Sigmoid colon (tissue), 7 donors: Measurements from ENCODE around the gene RUNDC3A. TPM values are rescaled to one million over a fixed set of nuclear protein-coding genes. Genes with fewer than 3 reads are reported as not detected.
"Not testable (repeated sequence)": the region's sequence is repeated elsewhere in the genome, so short reads cannot be mapped to it uniquely, and the experiment has no call there.

ENCODE experiments used
- DNase-seq: peaks from one replicate; pipeline ENCODE4 v3.0.0-alpha.2; 2019
- H3K27ac ChIP-seq, 4 donors: fragments of 200-600 bp; sonication (generic); one replicate each; pipeline ENCODE4 v1.5.1; 2016 to 2019; ENCODE audit warnings: mild to moderate bottlenecking in 1 of 4
- H3K27me3 ChIP-seq, 3 donors: fragments of 200-600 bp; sonication (generic); one replicate each; pipeline ENCODE4 v1.5.1; 2019; ENCODE audit warnings: mild to moderate bottlenecking in 1 of 3
- H3K36me3 ChIP-seq, 4 donors: fragments of 200-600 bp; sonication (generic); one replicate each; pipeline ENCODE4 v1.5.1; 2016 to 2019
- H3K4me1 ChIP-seq, 4 donors: fragments of 200-600 bp; sonication (generic); one replicate each; pipeline ENCODE4 v1.5.1; 2017 to 2019
- H3K4me3 ChIP-seq, 4 donors: fragments of 200-600 bp; sonication (generic); one replicate each; pipeline ENCODE4 v1.5.1; 2017 to 2019; ENCODE audit warnings: mild to moderate bottlenecking in 2 of 4, moderate library complexity in 1 of 4
- H3K9me3 ChIP-seq, 4 donors: fragments of 200-600 bp in 3 of 4; sonication (generic) in 3 of 4; one replicate each; pipeline versions ENCODE4 v1.5.1 to v1.6.1; 2013 to 2019
- CTCF ChIP-seq, 4 experiments: fragments of 450-650 bp in 3 of 4; fragments of 200-600 bp in 1 of 4; IDR thresholded peaks; one replicate each; pipeline ENCODE4 v1.5.1; 2016 to 2019; ENCODE audit warnings: antibody characterized with exemption in 4 of 4, mild to moderate bottlenecking in 3 of 4, moderate library complexity in 2 of 4
- EP300 ChIP-seq, 4 donors: sonication (generic); formaldehyde crosslinking; IDR thresholded peaks; one replicate each; pipeline ENCODE4 v1.6.1; 2017; ENCODE audit warnings: antibody characterized with exemption in 4 of 4
- POLR2A ChIP-seq, 2 donors: fragments of 450-650 bp; IDR thresholded peaks; one replicate each; pipeline ENCODE4 v1.6.1; 2016; ENCODE audit warnings: antibody characterized with exemption in 2 of 2, mild to moderate bottlenecking in 2 of 2, moderate library complexity in 2 of 2
- POLR2AphosphoS5 ChIP-seq, 4 donors: sonication (generic); formaldehyde crosslinking; IDR thresholded peaks; one replicate each; pipeline ENCODE4 v1.6.1; 2017; ENCODE audit warnings: antibody characterized with exemption in 4 of 4
- WGBS, 2 donors: extraction: QIAGEN DNeasy Blood & Tissue Kit; methylation state at CpG; one replicate each; pipeline ENCODE4 v1.1.7; 2013; 5-methylcytosine and 5-hydroxymethylcytosine counted together
- intact Hi-C: fragments of 100-400 bp; cut with DNase I; formaldehyde crosslinking; loops from one replicate; pipeline ENCODE4 v1.15.1; 2023
- polyA plus RNA-seq, 3 donors: library from polyadenylated mRNA; stranded (reverse); fragments of 200-250 nt; gene quantifications; one replicate each; pipeline ENCODE4 v1.2.3, GENCODE V29; 2013
- total RNA-seq, 4 donors: library from RNA; depleted of rRNA; stranded (reverse); fragments of >200 nt; gene quantifications; one replicate each; pipeline ENCODE4 v1.1.0, GENCODE V29; 2016
- donor health status: healthy with polysubstance abuse.
- donor health status: Bipolar disorder and iron deficiency.
- donor health status: healthy.

Gene RUNDC3A
- total and polyA plus RNA-seq, 7 donors: 0.46 to 10.5 (median 2.5) TPM

GRCh38 chr17:44338702-44339101 is 30.3 kb downstream of the RUNDC3A start:
- no peaks in the 10 kb centered on the region for H3K4me1 ChIP-seq
- no peak overlapping the region for H3K4me3 ChIP-seq
- no peaks in the 10 kb centered on the region for H3K36me3 ChIP-seq
- no peak for DNase-seq
- TF ChIP-seq CTCF (IDR thresholded peaks at IDR 0.05): no peak
- WGBS, 2 donors: 43 to 56% methylated on average over 6 of the region's 6 CpGs
- H3K27ac ChIP-seq: no peak overlapping the region
- no peaks in the 10 kb centered on the region for H3K9me3 ChIP-seq
- no peaks in the 10 kb centered on the region for H3K27me3 ChIP-seq
- intact Hi-C loops: no loop called here

- H3K27ac ChIP-seq, intact Hi-C loops, H3K4me1 ChIP-seq, H3K4me3 ChIP-seq, DNase-seq, H3K9me3 ChIP-seq, H3K36me3 ChIP-seq, H3K27me3 ChIP-seq: not testable (repeated sequence)
- 65 to 81% methylated on average over 5 of the region's 5 CpGs for WGBS, 2 donors
Measured at GRCh38 chr17:44340553-44340952, 32.2 kb downstream of the RUNDC3A start.

- intact Hi-C loops: no loop called here
- H3K4me1 ChIP-seq: peaks cover 0 to 18% (median 16%) of the 10 kb centered on the region in 4 donors
- DNase-seq: no peak
Measured at GRCh38 chr17:44343510-44344209, 35.3 kb downstream of the RUNDC3A start.

GRCh38 chr17:44344939-44345453 is 36.6 kb downstream of the RUNDC3A start, which contains the start of gene GRN:
TSS of gene GRN (plus strand) at chr17:44345302. CDS start at chr17:44349165, 3,863 bp downstream.
- H3K9me3 ChIP-seq: no peaks in the 10 kb centered on the region

More at GRCh38 chr17:44343510-44344209, 35.3 kb downstream of the RUNDC3A start:
- Histone ChIP-seq H3K27me3 (no peaks in the 10 kb centered on the region), H3K27ac (no peak overlapping the region), H3K4me3 (no peak overlapping the region), H3K36me3 (no peaks in the 10 kb centered on the region), H3K9me3 (no peaks in the 10 kb centered on the region)
- TF ChIP-seq CTCF (IDR thresholded peaks at IDR 0.05): no peak
- no peak for TF ChIP-seq POLR2AphosphoS5 (IDR thresholded peaks at IDR 0.05)
- no peak for TF ChIP-seq EP300 (IDR thresholded peaks at IDR 0.05)
- WGBS, 2 donors: 82 to 83% methylated on average over 11 of the region's 11 CpGs

More at GRCh38 chr17:44344939-44345453, 36.6 kb downstream of the RUNDC3A start, which contains the start of gene GRN:
- intact Hi-C loops: loop anchor here (5.0 kb wide), 2 partner anchors 38 to 133 kb away; partner anchors contain the start of gene RUNDC3A
- peak within 1 kb of the TSS; percentile 67 to 75 (median 68) for H3K4me3 ChIP-seq
- DNase-seq: peak; percentile 98
- H3K27ac ChIP-seq: peak within 1 kb of the TSS; percentile 77 to 88 (median 88)
- peaks cover 0 to 11% (median 4%) of the 10 kb centered on the region in 4 donors for H3K36me3 ChIP-seq
- TF ChIP-seq EP300 (IDR thresholded peaks at IDR 0.05) (peak in 1 of 4 donors; percentile 82), POLR2AphosphoS5 (IDR thresholded peaks at IDR 0.05) (peak; percentile 72 to 88 (median 84)), POLR2A (IDR thresholded peaks at IDR 0.05) (peak; percentile 55 to 80), CTCF (IDR thresholded peaks at IDR 0.05) (no peak)
- peaks cover 0 to 18% (median 16%) of the 10 kb centered on the region in 4 donors for H3K4me1 ChIP-seq
- H3K27me3 ChIP-seq: no peaks in the 10 kb centered on the region
- WGBS, 2 donors: 0 to 1% methylated on average over 26 of the region's 26 CpGs
